NCI-H446 treated with DMSO at 0.1 percent for 48 hours (cell line): ENCODE data around the gene KLHL14.
"Not testable (repeated sequence)": the region's sequence is repeated elsewhere in the genome, so short reads cannot be mapped to it uniquely, and the experiment has no call there.

Experiments used
- DNase-seq: peaks from one replicate; lab custom pipeline; 2025; lab: John Stamatoyannopoulos, UW

Gene KLHL14

DNA sequence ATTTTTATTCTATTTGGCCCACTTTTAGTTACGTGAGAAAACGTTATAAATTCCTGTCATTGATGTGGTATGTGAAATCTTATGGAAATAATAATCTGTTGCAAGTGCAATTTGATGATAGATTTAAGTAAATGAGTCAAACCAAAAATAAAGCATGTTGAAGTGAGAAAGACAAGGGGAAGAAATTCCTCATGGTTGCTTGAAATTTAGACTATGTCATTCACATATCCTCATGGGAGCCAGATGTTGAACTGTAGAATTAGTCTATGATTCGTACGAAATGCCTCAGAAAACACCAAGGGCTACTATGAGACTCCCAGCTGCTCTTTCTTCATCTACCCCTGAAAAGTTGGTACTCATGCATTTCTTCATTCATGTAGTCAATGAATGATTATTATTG lies 55.7 kb downstream of the KLHL14 start:
- DNase-seq: no peak

DNA sequence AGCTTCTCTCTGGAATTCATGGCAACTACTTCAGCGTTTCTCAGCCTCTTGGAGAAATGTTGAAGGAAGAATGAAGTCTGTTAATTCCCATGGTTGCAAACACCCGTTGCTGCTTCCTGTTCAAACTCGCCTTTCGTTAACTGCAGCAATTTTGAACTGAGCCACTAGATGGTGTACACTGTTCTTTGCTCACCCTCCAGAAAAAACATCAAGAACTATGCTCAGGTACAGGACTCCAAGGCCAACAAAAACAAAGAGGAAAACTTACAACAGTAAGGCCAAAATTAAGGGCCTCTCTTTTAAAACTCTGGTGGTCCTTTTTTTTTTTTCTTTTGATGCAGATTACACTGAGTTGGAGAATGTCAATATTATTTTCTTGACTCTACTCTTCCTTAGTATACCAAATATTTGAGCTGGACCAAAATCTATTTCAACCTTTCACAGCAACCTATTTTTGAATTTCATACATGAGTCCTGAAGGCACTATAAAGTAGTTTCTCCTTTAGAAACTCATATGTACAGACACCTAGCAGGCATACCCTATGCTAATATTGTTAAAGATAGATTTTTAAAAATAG lies 58.2 kb downstream of the KLHL14 start:
- DNase-seq: peak; percentile 11

DNA sequence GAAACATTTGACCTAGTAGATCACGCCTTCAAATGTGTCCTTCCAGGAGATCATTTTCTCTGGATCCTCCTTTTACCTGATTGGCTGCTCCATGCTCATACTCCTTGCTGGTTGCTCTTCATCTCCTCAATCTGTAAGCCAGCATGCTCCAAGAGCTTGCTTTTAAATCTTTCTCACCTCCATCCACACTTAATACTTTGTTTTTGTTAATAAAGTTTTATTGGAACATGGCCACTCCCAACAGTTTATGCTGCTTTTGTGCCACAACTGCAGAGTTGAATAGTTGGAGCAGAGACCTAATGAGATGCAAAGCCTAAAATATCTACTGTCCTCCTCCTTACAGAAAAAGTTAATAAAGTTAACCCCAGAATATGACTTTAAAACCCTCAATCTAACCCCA lies 60.0 kb downstream of the KLHL14 start:
- DNase-seq: no peak

DNA sequence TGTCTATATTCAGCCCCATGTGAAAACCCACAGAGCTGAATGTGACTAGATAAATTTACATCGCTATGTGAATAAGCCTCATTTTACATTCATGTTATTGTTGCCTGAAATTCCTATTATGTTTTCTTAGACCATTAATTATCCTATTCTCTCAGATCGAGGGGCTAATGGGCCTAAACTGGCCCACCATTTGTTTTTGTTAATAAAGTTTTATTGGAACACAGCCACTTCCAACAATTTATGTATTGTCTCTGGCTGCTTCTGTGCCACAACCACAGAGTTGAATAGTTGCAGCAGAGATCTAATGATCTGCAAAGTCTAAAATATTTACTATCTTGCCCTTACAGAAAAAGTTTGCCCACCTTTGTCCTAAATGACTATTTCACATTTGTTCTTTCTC lies 61.0 kb downstream of the KLHL14 start:
- DNase-seq: no peak

DNA sequence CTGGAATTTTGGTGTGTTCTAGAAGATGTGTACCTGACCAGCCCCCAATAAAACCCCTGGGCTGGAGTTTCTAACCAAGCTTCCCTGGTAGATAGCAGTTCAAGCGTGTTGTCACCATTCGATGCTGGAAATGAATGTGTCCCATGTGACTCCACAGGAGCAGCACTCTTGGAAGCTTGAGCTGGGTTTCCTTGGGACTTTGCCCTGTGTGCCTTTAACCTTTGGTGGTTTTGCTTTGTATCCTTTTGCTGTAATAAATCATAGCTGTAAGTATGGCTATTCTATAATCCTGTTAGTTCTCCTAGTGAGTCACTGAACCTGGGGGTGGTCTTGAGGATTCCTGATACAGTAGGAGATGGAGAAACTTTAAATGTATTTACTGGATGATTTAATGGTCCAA lies 65.2 kb downstream of the KLHL14 start:
- DNase-seq: no peak

DNA sequence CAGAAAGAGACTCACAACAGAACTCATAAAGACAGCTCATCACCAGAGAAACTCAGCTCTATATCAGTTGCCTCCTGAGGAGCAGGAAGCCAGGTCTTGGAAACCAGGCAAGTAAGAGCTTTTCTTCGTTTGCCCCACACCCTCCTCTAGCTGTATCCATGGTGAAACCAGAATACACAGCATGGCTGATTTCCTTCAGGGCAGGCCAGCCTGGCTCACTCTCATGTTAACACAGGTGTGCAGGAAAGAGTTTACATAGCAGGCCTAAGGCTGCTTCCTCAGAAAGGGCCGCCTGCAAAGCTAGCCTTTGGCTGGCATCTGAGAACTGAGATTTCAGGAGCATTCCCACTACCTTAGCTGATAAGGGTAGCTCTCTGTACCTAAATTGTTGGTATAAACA lies 65.7 kb downstream of the KLHL14 start:
- DNase-seq: no peak

DNA sequence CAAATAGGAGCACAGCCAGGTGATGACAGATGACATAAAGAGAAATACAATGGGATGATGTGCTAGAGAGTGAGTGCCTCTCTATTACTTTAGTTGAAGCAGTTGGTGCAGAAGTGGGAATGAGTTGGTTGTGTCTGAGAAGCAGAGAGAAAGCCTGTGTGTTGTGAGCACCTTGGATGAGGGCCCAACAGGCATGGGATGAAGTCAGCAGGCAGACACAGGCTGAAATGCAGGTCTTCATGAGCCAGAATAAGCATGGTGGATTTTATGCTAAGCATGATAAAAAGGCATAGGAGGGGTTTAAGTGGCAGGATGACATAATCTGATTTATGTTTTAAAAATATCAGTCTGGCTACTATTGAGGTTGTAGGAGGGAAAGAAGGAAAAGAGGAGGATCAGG lies 71.5 kb downstream of the KLHL14 start:
- DNase-seq: no peak

DNA sequence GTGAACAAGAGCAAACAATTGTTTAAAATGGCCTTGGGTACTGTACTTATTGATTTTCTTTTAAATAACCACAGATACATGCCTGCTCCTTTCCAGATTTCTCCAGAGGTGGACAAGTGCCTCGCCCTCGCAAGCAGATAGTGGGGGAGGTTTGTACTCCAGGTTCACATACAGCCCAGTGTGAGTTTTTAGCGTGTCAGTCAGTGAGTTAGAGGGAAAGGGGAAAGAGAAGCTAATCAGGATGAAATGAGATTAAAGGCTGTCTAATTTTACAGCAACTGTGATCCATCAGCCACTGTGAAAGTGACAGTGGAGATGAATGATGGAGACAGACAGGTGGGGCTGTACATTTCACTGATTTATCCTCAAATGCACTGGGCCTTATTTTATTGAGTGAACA lies 74.7 kb downstream of the KLHL14 start:
- DNase-seq: no peak

DNA sequence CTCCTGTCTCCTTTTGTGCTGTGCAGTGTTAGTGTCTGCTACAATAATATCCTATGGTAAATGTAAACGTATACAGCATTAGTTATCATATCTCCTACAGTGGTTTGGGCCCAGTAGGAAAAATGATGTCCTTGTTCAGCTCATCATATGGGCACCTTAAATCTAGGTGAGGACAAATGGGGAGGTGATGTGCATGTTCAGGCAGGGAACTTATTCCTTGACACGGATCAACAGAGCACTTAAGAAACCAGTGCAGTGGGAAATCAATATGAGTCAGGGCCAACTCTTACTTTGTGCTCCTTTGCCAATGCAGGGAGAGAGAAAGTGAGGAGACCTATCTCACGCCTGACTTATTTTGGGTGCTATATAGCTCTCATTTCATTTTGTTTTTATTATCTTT lies 76.4 kb downstream of the KLHL14 start:
- DNase-seq: no peak

DNA sequence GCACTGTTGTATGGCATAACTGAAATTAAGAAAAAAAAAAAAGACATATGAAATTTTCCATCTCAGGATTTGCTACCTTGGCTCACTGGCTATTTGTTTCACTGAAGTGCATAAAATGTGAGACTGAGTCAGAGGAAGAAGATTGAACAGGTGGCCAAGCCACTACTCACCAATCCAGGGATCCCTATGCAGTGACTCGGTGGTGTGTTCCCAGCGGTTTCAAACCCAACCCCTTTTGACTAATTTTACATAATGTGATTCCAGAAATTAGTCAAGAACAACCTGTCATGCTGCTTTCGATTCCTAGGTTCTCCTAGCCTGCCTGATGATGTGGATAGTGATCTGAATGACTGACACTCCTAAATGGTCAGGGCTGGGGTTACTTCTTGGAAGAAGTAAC lies 77.3 kb downstream of the KLHL14 start:
- DNase-seq: no peak

DNA sequence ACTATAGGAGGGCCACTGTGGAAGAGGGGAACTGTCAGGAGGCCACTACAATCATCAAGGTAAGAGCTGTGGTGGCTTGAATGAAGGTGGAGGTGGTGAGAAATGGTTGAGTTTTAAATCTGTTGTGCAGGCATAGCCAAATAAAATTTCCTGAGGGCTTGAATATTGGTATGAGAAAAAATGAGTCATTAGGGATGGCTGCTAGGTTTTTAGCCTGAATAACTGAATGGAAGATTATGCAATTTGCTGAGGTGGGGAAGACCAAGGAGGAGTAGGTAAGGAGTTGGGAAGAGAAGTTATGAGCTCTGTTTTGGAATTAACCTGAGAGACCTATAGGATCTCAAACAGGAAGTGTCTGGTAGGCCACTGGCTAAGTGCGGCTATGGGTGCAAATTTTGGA lies 84.0 kb downstream of the KLHL14 start:
- no peak for DNase-seq

DNA sequence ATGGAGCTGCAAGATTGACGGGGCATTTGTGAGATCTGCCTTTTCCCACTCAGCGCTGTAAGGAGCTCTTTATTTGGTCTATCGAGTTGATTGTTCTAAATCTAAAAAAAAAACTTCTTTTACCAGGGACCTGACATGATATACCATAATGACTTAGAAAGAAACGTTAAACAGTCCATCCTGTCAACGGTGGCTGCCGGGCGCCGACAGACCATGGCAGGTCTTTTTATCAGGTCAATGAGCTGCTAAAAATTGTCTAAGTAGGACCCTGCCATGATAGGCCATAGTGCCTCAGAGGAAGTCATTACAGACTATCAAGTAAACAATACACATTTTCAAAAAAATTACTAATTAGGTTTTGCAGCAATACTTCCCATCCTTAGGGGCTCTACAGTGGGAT lies 87.9 kb downstream of the KLHL14 start:
- DNase-seq: no peak

DNA sequence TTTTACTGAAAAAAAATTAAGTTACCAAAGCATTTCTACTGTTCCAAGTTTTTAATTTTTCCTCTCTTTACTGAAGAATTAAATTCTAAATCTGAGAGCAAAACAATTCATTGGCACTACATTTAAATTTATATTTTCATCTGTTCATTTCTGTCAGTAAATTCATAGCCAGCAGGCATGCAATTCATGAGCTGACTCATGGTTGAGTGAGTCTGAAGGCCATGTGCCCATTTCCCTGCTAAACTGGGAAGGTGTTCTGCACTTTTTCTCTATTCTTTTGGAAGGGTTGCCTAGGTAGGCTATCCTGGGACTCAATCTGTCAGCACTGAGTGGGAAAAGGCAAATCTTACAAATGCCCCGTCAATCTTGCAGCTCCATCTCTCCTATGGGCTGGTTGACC lies 88.7 kb downstream of the KLHL14 start:
- no peak for DNase-seq

DNA sequence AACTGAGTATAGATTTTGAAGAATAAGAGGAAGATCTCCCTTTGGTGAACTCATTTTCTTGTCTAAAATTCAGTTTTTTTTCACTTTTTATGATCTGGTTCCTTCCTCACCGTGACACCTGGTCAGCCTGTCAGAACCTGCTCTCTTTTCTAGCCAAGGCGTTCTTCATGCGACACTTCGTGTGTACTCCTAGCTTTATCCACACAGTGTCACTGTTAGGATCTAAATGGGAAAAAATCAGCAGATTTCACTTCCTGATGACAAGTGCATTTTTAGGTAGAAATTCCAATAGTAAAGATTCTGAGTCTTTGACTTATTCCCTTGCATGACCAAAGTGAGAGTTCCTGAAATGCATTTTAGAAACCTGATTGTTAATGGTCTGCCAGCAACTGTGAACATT lies 89.8 kb downstream of the KLHL14 start:
- DNase-seq: no peak

DNA sequence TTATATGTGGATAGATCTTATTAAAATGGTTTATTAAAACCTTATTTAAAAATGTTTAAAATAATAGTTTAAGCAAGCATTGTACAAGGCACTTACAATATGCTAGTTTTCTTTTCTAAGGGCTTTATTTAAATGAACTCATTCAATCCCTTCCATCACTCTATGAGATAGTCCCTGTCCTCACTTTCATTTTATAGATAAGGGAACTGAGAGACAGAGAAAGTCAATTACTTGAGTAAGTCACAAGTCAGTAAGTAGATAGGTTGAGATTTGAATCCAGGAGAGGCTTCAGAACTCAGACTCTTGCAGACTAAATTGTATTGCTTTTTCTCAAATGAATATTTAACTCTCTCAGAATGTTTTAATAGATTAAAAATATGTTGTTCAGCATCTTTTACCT lies 95.2 kb downstream of the KLHL14 start:
- no peak for DNase-seq

DNA sequence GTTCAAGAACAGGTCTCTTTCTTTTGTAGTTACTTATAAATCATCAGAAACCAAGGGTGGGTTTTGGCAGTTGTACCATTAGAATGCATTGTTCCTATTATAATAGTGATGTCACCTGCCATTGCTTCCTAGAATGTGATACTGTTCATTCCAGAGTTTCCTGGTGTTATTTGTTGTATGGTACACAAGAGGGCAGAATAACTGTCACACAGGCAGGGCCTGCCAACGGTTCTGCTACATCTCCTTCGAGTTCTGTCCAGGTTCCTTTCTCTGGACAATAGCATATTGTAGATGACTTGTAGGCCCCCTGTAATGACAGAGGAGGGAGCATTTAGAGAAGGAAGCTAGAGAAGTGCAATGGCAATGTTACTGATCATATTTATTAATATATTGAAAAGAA lies 98.3 kb downstream of the KLHL14 start:
- no peak for DNase-seq

DNA sequence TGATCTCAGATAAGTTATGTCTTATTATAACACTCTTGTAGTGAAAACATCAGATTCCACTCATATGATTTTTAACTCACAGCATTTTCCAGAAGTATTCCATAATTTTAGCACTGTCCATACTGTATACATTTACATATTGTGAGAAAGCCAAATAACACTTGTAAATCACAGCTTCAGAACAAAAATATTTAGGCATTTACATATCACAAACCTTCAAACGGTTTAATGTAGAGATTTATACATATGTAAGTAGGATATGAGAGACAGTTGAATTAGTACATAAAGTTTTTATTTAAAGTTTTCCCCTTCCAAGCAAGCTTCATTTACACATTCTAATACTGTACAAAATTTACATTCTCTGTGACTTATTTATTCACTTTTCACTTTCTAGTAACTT lies 100.4 kb downstream of the KLHL14 start:
- DNase-seq: no peak

DNA sequence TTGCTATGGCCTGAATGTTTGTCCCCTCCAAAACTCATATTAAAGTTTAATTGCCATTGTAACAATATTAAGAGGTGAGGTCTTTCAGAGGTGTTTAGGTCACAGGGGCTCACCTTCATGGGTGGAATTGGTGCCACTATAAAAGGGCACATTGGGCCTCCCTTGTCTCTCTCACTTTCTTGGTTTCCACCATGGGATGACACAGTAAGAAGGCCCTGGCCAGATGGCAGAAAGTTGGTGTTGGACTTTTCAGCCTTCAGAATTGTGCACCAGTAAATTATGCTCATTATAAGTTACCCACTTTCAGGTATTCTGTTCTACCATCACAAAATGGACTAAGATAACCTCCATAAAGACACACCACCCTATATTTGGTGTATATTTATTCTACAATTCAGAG lies 102.1 kb downstream of the KLHL14 start:
- no peak for DNase-seq

DNA sequence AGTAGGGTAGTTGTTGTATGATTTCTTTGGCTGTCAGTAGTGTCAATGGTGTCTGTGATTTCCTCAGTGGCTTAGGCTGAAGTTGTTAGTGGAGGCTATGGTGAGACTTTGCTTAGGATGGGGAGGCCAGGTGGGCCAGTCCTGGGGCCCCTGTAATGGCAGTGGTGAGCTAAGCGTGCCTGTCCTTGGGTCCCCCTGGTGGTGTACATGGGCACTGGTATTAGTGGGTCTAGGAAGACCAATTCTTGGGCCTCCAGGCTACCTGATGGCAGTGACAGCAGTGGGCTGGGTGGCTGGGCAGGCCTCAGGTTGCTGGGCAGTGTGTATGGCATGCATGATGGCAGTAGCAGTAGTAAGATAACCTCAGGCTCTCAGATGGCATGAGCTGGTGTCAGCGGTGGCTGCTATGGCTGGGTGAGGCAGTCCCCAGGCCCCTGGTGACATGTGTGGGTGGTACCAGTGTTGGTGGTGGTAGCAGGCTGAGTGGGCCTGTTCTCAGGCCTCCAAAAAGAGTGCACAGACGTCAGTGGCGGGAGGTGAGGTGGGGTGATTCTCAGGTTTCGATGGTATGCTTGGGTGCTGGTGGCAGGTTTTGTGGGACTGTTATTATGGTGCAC lies 103.2 kb downstream of the KLHL14 start:
- no peak for DNase-seq

DNA sequence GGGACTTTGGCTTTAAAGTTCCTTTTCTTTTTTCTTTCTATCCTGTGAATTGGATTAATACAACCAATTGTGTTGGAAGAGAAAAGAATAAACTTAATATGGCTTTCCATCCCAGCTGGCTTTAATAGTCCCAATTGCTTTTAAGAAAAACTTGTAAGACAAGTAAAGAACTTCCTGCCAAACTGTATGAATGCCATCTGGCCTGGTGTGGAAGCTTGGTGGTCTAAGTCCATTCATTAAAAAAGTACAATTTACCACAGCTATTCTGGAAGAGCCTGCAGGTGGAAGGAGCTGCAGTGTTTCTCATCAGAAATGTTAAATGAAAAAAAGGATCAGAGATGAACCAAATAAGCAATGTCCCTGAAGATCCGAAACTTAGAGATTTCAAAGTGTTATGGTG lies 103.9 kb downstream of the KLHL14 start:
- DNase-seq: no peak

DNA sequence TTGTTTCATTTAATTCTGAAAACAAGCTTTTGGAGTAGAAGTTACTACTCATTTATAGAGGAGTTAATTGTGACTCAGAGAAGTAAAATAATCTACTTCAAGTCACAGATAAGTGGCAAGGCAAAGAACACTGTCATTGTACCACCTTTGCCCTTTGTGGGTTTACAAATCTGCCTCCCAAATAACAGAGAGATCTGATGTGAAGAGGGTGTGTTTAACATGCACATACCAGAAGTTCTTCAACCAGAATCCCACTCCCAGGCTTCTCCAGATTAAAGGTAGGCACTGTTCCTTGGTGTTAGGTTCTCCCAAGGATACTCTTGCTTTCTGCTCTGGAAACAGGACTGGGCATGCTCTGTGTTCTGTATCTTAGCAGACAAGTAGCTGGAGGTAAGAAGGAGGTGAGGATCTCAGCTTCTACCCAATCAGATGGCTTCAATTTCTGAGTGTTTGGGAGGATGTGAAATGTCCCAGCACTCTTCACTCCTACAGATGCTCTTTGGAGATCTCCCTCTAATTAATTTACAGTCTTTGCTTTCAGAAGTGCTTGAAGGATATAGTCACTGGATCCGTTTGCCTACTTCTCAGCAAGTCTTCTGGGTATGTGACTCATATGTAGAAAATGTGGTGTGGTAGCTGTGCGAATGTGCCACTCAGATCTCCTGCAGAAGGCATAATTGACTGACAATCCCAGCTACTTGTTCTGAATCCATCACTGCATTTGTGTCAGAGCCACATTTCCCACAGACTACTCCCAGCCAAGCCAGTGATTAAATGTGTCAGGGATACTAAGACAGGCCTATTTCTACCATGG lies 111.1 kb downstream of the KLHL14 start:
- no peak for DNase-seq

DNA sequence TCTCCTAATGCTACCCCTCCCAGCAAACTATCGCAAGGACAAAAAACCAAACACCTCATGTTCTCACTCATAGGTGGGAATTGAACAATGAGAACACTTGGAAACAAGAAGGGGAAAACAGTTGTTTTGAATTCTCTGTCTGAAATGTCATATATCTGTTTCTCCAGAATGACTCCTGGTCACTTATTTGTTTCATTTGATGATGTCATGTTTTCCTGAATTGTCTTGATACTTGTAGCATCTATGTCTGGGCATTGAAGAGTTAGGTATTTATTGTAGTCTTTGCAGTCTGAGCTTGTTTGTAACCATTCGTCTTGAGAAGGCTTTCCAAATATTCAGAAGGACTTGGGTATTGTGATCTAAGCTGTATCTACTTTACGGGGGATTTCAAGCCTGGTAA lies 118.3 kb downstream of the KLHL14 start:
- not testable (repeated sequence) for DNase-seq

DNA sequence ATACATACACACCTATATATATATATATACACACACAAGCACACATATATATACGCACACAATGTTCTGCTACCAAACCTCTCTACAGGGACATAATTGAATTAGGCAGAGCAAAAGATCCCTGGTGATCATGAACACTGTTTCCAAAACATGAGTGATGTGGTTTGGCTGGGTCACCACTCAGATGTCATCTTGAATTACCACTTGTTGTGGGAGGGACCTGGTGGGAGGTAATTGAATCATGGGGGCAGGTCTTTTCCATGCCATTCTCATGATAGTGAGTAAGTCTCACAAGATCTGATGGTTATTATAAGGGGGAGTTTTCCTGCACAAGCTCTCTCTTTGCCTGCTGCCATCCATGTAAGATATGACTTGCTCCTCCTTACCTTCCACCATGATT lies 135.2 kb downstream of the KLHL14 start:
- not testable (repeated sequence) for DNase-seq

DNA sequence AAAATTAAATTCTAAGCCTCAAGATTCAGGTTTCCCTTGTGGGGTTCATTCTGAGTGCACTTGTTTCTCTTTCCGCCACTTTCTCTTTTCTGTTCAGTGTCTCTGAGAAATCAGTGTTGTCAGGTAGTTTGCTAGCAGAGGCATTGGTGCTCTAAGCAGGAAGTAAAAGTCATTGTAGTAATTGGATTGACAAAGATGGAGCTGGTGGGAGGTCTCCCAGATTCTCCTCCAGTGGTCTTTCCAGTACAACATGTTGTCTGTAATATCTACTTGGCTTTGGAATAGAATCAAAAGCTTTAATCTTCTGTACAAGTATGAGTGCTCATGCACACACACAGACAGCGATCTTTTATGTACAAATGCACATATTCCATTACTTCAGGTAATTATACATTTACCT lies 135.6 kb downstream of the KLHL14 start:
- no peak for DNase-seq
